Measurements from ENCODE around the gene ACTA1. TPM values are rescaled to one million over a fixed set of nuclear protein-coding genes. Genes with fewer than 3 reads are reported as not detected.
"Not testable (repeated sequence)": the region's sequence is repeated elsewhere in the genome, so short reads cannot be mapped to it uniquely, and the experiment has no call there.

Gene ACTA1
- total RNA-seq, 1 donor from 2014 or later, result not detected

DNA sequence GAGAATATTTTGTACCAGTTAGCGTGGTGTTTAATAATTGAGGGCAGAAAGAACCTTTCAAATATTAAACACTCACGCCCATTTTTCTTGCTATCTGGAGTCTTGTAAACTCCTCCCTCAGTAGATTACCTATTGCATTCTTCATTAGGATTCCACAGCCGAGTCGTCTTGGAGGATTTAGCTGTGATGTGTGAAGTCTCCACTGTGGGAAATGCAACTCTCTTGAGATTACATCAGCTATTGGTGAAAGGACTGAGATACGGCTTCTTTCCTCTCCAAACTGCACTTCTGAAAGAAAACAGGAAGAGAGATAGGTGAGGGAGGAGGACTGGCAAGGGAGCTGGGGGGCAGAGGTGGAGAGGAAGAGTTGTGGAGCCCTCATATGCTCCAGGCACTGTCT lies 36.1 kb downstream of the ACTA1 start:
- no peak overlapping the region for H3K4me3 ChIP-seq
- H3K27me3 ChIP-seq, result peaks cover 36% of the 10 kb centered on the region
- H3K4me1 ChIP-seq, result no peaks in the 10 kb centered on the region
- no peak for ATAC-seq
- intact Hi-C loops (cut with DNase I), result no loop called here
- H3K27ac ChIP-seq, result no peak overlapping the region
- H3K36me3 ChIP-seq, result no peaks in the 10 kb centered on the region
- H3K9me3 ChIP-seq, result no peaks in the 10 kb centered on the region
- no peak for DNase-seq
- TF ChIP-seq, protein P1, sequence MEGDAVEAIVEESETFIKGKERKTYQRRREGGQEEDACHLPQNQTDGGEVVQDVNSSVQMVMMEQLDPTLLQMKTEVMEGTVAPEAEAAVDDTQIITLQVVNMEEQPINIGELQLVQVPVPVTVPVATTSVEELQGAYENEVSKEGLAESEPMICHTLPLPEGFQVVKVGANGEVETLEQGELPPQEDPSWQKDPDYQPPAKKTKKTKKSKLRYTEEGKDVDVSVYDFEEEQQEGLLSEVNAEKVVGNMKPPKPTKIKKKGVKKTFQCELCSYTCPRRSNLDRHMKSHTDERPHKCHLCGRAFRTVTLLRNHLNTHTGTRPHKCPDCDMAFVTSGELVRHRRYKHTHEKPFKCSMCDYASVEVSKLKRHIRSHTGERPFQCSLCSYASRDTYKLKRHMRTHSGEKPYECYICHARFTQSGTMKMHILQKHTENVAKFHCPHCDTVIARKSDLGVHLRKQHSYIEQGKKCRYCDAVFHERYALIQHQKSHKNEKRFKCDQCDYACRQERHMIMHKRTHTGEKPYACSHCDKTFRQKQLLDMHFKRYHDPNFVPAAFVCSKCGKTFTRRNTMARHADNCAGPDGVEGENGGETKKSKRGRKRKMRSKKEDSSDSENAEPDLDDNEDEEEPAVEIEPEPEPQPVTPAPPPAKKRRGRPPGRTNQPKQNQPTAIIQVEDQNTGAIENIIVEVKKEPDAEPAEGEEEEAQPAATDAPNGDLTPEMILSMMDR (IDR thresholded peaks at IDR 0.05), result no peak

DNA sequence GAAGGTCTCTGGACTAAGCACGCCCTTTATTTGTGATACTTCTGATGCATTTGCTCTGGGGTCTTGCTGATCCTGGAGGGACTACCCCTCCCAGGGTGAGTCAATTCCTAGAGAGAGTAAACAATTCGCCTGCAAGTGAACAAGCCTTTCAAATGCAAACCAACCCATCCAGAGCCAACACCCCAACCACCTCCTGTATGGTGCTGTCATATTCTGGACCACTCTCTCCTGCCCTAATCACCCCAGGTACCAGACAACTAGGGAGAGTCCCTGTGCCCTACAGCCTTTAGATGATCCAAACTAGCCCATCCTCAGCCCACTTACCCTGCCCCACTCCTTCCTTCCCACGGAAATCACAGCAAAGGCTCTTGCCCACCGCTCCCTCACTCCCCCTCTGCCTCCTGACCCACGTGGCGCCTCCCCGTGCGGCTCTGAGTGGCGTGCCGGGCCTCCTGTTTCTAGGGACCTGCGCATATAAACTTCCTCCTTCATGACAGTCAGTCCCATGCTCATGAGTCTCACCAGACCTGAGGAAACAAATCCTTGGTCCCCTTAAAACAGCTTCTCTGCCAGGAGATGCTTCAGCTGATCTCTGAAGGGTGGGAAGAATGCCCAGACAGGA lies 37.2 kb downstream of the ACTA1 start:
- Histone ChIP-seq H3K9me3 (no peaks in the 10 kb centered on the region), H3K4me1 (no peaks in the 10 kb centered on the region), H3K36me3 (no peaks in the 10 kb centered on the region), H3K4me3 (no peak overlapping the region), H3K27me3 (peaks cover 35% of the 10 kb centered on the region), H3K27ac (no peak overlapping the region)
- ATAC-seq (no peak), DNase-seq (no peak)
- TF ChIP-seq, protein P1 (IDR thresholded peaks at IDR 0.05), result no peak
- intact Hi-C loops (cut with DNase I), result no loop called here

DNA sequence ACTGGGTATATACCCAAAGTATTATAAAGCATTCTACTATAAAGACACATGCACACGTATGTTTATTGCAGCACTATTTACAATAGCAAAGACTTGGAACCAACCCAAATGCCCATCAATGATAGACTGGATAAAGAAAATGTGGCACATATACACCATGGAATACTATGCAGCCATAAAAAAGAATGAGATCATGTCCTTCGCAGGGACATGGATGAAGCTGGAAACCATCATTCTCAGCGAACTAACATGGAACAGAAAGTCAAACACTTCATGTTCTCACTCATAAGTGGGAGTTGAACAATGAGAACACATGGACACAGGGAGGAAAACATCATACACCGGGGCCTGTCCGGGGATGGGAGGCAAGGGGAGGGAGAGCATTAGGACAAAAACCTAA lies 39.4 kb downstream of the ACTA1 start:
- not testable (repeated sequence) for H3K36me3 ChIP-seq

DNA sequence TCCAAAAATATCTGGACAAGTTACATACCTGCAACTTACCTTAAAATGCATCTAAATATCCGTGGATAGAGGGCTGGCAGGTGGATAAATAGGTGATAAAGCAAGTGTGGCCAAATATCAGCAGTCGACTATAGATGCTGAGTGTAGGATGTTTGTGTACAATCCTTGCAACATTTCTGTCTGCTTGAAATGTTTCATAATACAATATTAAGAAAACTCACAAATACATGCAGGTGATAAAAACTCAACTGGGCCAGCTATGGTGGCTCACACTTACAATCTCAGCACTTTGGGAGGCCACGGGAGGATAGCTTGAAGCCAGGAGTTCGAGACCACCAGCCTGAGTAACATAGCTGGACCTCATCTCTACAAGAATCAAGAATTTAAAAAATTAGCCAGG lies 41.0 kb downstream of the ACTA1 start:
- H3K27ac ChIP-seq, result no peak overlapping the region
- TF ChIP-seq, protein P1 (IDR thresholded peaks at IDR 0.05), result no peak
- H3K9me3 ChIP-seq, result no peaks in the 10 kb centered on the region
- intact Hi-C loops (cut with DNase I), result no loop called here
- ATAC-seq (no peak), DNase-seq (no peak)
- H3K4me3 ChIP-seq, result no peak overlapping the region
- no peaks in the 10 kb centered on the region for H3K36me3 ChIP-seq
- H3K4me1 ChIP-seq, result no peaks in the 10 kb centered on the region
- H3K27me3 ChIP-seq, result peaks cover 19% of the 10 kb centered on the region

More for the DNA sequence above, 39.4 kb downstream of the ACTA1 start:
- H3K27ac ChIP-seq; ATAC-seq; H3K4me3 ChIP-seq; H3K4me1 ChIP-seq; DNase-seq; intact Hi-C loops (cut with DNase I); H3K9me3 ChIP-seq: not testable (repeated sequence)
- peaks cover 19% of the 10 kb centered on the region for H3K27me3 ChIP-seq

DNA sequence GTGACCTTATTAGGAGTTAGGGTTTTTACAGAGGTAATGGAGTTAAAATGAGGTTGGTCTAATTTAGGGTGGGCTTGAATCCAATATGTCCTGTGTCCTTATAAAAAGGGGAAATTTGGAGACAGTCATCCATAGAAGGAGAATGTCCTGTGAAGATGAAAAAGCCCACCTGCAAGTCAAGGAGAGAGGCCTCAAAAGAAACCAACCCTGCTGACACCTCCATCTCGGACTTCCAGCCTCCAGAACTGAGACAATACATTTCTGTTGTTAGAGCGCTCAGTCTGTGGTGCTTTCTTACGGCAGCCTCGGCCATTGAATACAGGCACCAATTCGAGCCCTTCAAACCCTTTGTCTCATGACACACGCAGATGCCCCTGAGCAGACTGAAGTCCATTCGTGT lies 43.8 kb downstream of the ACTA1 start:
- intact Hi-C loops (cut with DNase I), result no loop called here
- no peak overlapping the region for H3K4me3 ChIP-seq
- H3K27me3 ChIP-seq, result peaks cover 11% of the 10 kb centered on the region
- H3K36me3 ChIP-seq, result no peaks in the 10 kb centered on the region
- DNase-seq (no peak), ATAC-seq (no peak)
- TF ChIP-seq, protein P1 (IDR thresholded peaks at IDR 0.05), result no peak
- no peaks in the 10 kb centered on the region for H3K4me1 ChIP-seq
- no peaks in the 10 kb centered on the region for H3K9me3 ChIP-seq
- no peak overlapping the region for H3K27ac ChIP-seq

DNA sequence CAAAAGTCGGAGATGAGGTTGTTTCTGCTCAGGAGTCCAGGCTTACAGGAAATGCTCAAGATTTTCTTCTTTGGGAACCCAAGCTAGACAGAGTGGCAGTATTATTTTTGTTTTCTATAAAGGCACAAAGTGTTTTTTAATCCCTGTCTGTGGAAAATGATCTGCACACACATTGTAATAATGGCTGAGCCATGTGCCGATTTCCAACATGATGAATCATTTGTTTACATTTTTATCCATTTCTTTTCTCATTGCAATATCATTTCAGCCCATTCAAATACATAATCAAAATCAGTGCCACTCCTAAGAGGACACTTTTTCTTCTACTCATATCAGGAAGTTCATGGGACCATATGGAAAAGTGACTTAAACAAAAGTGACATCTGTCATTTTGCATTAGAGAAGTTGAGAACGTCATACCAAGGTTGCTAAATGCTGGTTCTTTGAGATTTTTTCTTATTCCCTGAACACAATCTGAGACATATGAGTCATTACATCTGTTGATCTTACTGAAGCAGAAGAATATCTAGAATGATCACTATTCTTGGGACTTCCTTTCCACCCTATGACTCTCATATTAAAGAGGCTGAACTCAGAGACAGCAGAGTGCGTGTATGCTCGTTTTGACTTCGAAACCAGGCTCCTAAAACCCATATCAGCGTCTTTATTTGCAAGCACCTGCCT lies 44.9 kb downstream of the ACTA1 start:
- Histone ChIP-seq H3K9me3 (no peaks in the 10 kb centered on the region), H3K4me3 (no peak overlapping the region), H3K27ac (no peak overlapping the region), H3K4me1 (no peaks in the 10 kb centered on the region), H3K27me3 (peaks cover 9% of the 10 kb centered on the region), H3K36me3 (no peaks in the 10 kb centered on the region)
- DNase-seq, result no peak
- intact Hi-C loops (cut with DNase I), result no loop called here
- ATAC-seq, result no peak
- TF ChIP-seq, protein P1 (IDR thresholded peaks at IDR 0.05), result no peak

All from upper lobe of right lung (tissue), 1 donor.